Spleen (tissue), 13 donors: ENCODE measurements around the gene KDM1B. TPM values are rescaled to one million over a fixed set of nuclear protein-coding genes. Genes with fewer than 3 reads are reported as not detected.

Experiments used
- DNase-seq: peaks from one replicate; pipeline ENCODE4 v3.0.0-alpha.2; 2020
- H3K27ac ChIP-seq, 8 donors: fragments of 200-600 bp; sonication (generic) in 7 of 8; 1 replicate in 4 of 8; 2 replicates in 4 of 8; pipeline versions ENCODE4 v1.5.0 to v1.8.0; 2016 to 2021; ENCODE audit warnings: inconsistent platforms in 4 of 8, mild to moderate bottlenecking in 4 of 8, moderate library complexity in 1 of 8
- H3K27me3 ChIP-seq, 7 donors: fragments of 200-600 bp; sonication (generic) in 6 of 7; replicated peaks in 1 of 7; 1 replicate in 4 of 7; 2 replicates in 3 of 7; pipeline versions ENCODE4 v1.5.0 to v1.8.0; 2016 to 2021; ENCODE audit warnings: inconsistent platforms in 3 of 7, mild to moderate bottlenecking in 1 of 7
- H3K36me3 ChIP-seq, 6 donors: fragments of 200-600 bp; sonication (generic) in 5 of 6; 1 replicate in 4 of 6; 2 replicates in 2 of 6; pipeline versions ENCODE4 v1.5.0 to v1.8.0; 2016 to 2021; ENCODE audit warnings: inconsistent platforms in 2 of 6
- H3K4me1 ChIP-seq, 6 donors: fragments of 200-600 bp; sonication (generic) in 5 of 6; 1 replicate in 3 of 6; 2 replicates in 3 of 6; pipeline versions ENCODE4 v1.5.0 to v1.8.0; 2016 to 2021; ENCODE audit warnings: inconsistent platforms in 3 of 6
- H3K4me3 ChIP-seq, 8 donors: fragments of 200-600 bp; sonication (generic) in 7 of 8; 1 replicate in 4 of 8; 2 replicates in 4 of 8; pipeline versions ENCODE4 v1.5.0 to v1.8.0; 2016 to 2021; ENCODE audit warnings: inconsistent platforms in 4 of 8, mild to moderate bottlenecking in 4 of 8, moderate library complexity in 2 of 8
- H3K9me3 ChIP-seq, 8 donors: fragments of 200-600 bp; sonication (generic) in 7 of 8; 1 replicate in 4 of 8; 2 replicates in 4 of 8; pipeline versions ENCODE4 v1.5.0 to v1.8.0; 2016 to 2021; ENCODE audit warnings: inconsistent platforms in 4 of 8
- CTCF ChIP-seq, 11 experiments: fragments of 200-600 bp in 7 of 11; fragments of 450-650 bp in 4 of 11; sonication (generic) in 4 of 11; IDR thresholded peaks in 8 of 11; conservative IDR thresholded peaks in 3 of 11; 1 replicate in 7 of 11; 2 replicates in 4 of 11; pipeline versions ENCODE4 v1.4.0 to v1.8.0; 2016 to 2021; ENCODE audit warnings: antibody characterized with exemption in 11 of 11, inconsistent platforms in 4 of 11, mild to moderate bottlenecking in 1 of 11
- POLR2A ChIP-seq, 3 donors: fragments of 450-650 bp; IDR thresholded peaks; one replicate each; pipeline ENCODE4 v1.5.1; 2017; ENCODE audit warnings: antibody characterized with exemption in 3 of 3, mild to moderate bottlenecking in 1 of 3
- POLR2AphosphoS5 ChIP-seq, 3 donors: sonication (generic); formaldehyde crosslinking; IDR thresholded peaks; one replicate each; pipeline ENCODE4 v1.5.1; 2017; ENCODE audit warnings: antibody characterized with exemption in 3 of 3
- WGBS, 5 donors: extraction: QIAGEN DNeasy Blood & Tissue Kit in 3 of 5; methylation state at CpG; one replicate each; pipeline versions ENCODE4 v1.1.5 to v1.1.7; 2013 to 2018; 5-methylcytosine and 5-hydroxymethylcytosine counted together
- intact Hi-C: fragments of 100-400 bp; cut with DNase I; formaldehyde crosslinking; loops from one replicate; pipeline ENCODE4 v1.15.0; 2023; ENCODE audit warnings: low total_unique reads
- long read RNA-seq, 2 donors: transcript quantifications; one replicate each; lab custom pipeline, GENCODE V29; 2026
- polyA plus RNA-seq, 3 donors: library from polyadenylated mRNA; stranded (reverse); fragments of 200-250 nt; gene quantifications; one replicate each; pipeline ENCODE4 v1.2.1, GENCODE V29; 2013
- total RNA-seq, 7 donors: library from RNA; depleted of rRNA in 3 of 7; stranded (reverse); fragments of >200 nt in 3 of 7; fragmentation: NEBNext Ultra II Directional in 4 of 7; extraction: Animal tissue kit (Norgen Biotek cat#: 25700) in 4 of 7; gene quantifications; one replicate each; pipeline versions ENCODE4 v1.1.0 to v1.2.1, GENCODE V29; 2016 to 2021
- donor health status: healthy with polysubstance abuse.
- donor health status: DM: no; HTN: no; CAD: no; lungs with moderate emphysema.
- donor health status: DM: no; HTN: no; CAD: no.
- donor health status: Bipolar disorder and iron deficiency.
- donor health status: healthy.
- donor health status: DM: no; HTN: no; CAD: no.
- donor health status: DM: yes; HTN: yes; CAD: no.

KDM1B gene
- total RNA-seq: 10 to 100 TPM; 18.6 to 27.0 (median 21.8) TPM
- 1 to 10 TPM; 3.6 to 6.8 (median 3.9) TPM for polyA plus RNA-seq
- long read RNA-seq, donor 1, partial matches to known transcripts: 0 of 1 reads
- long read RNA-seq, donor 1, other reads (novel, unspliced or antisense): 0 of 1 reads
- long read RNA-seq, donor 2: 0 reads

- Histone ChIP-seq H3K4me1 (peaks cover 11 to 46% (median 31%) of the 10 kb centered on the region in 6 donors), H3K9me3 (no peaks in the 10 kb centered on the region), H3K36me3 (peaks cover 0 to 10% (median 6%) of the 10 kb centered on the region in 6 donors), H3K27me3 (no peaks in the 10 kb centered on the region), H3K27ac (peak within 1 kb of the TSS; percentile 83 to 98 (median 93)), H3K4me3 (peak within 1 kb of the TSS; percentile 85 to 99 (median 92))
- TF ChIP-seq POLR2AphosphoS5 (IDR thresholded peaks at IDR 0.05): peak; percentile 78 to 93 (median 92)
- TF ChIP-seq CTCF (IDR thresholded peaks at IDR 0.05 in 8 of 11, conservative IDR thresholded peaks at IDR 0.05 in 3 of 11): peak in 6 of 11 experiments; percentile 7 to 57 (median 24)
- peak in 2 of 3 donors; percentile 68 to 76 for TF ChIP-seq POLR2A (IDR thresholded peaks at IDR 0.05)
- WGBS, 5 donors: 0 to 1% (median 0%) methylated on average over 37 to 87 of the region's 87 CpGs
- peak; percentile 100 for DNase-seq
- intact Hi-C loops: no loop called here
Measured at GRCh38 chr6:18155150-18155863, at the start of gene KDM1B. Gene KDM1B, plus strand, starts transcription at chr6:18155422. Its CDS starts 4,474 bp downstream, at chr6:18159896.

- no peak overlapping the region for H3K4me3 ChIP-seq
- no peak for DNase-seq
- 93 to 100% (median 95%) methylated on average over 1 of the region's 1 CpG for WGBS, 5 donors
- no peaks in the 10 kb centered on the region for H3K36me3 ChIP-seq
- peaks cover 3 to 25% (median 21%) of the 10 kb centered on the region in 8 donors for H3K9me3 ChIP-seq
- TF ChIP-seq POLR2AphosphoS5 (IDR thresholded peaks at IDR 0.05) (no peak), POLR2A (IDR thresholded peaks at IDR 0.05) (no peak), CTCF (IDR thresholded peaks at IDR 0.05 in 8 of 11, conservative IDR thresholded peaks at IDR 0.05 in 3 of 11) (no peak)
- intact Hi-C loops: no loop called here
- H3K4me1 ChIP-seq: no peaks in the 10 kb centered on the region
- no peaks in the 10 kb centered on the region for H3K27me3 ChIP-seq
- H3K27ac ChIP-seq: no peak overlapping the region
Measured at GRCh38 chr6:18107061-18107460, 48.2 kb upstream of the KDM1B start.

- Histone ChIP-seq H3K27me3 (no peaks in the 10 kb centered on the region), H3K4me3 (no peak overlapping the region), H3K27ac (no peak overlapping the region), H3K9me3 (peaks cover 3 to 25% (median 21%) of the 10 kb centered on the region in 8 donors), H3K4me1 (no peaks in the 10 kb centered on the region), H3K36me3 (no peaks in the 10 kb centered on the region)
- intact Hi-C loops: loop anchor here (10.0 kb wide), 1 partner anchor 955 kb away; no protein-coding TSS in a partner anchor
- DNase-seq: no peak
- TF ChIP-seq POLR2A (IDR thresholded peaks at IDR 0.05) (no peak), POLR2AphosphoS5 (IDR thresholded peaks at IDR 0.05) (no peak)
Measured at GRCh38 chr6:18110162-18110561, 45.1 kb upstream of the KDM1B start.

DNA sequence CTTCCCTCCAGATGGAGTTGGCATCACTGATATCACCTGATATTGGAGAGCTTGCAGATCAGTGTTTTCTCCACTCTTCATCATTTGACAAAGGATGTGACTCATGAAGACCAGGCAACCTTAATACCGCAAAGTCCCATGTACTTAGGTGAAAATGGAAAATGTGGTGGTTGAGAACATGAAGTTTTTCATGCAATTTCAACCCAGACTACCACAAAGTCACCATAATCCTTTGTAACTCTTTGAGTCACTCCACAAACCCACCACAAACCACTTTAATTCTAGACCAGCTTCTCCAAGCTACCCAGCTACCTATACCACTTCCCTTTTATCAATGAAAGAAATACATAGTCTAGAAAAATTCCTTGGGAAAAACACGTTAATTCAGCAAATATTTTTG, 39.9 kb upstream of the KDM1B start:
- TF ChIP-seq CTCF (IDR thresholded peaks at IDR 0.05 in 8 of 11, conservative IDR thresholded peaks at IDR 0.05 in 3 of 11) (no peak), POLR2AphosphoS5 (IDR thresholded peaks at IDR 0.05) (no peak), POLR2A (IDR thresholded peaks at IDR 0.05) (no peak)
- whole genome bisulfite sequencing, 5 donors: 68 to 76% (median 73%) methylated on average over 2 of the region's 2 CpGs

More for the DNA sequence above, 39.9 kb upstream of the KDM1B start:
- intact Hi-C loops: loop anchor here (10.0 kb wide), 1 partner anchor 961 kb away; no protein-coding TSS in a partner anchor
- no peak for DNase-seq
- no peak overlapping the region for H3K27ac ChIP-seq
- H3K36me3 ChIP-seq: no peaks in the 10 kb centered on the region
- H3K4me3 ChIP-seq: no peak overlapping the region
- H3K27me3 ChIP-seq: no peaks in the 10 kb centered on the region
- H3K4me1 ChIP-seq: no peaks in the 10 kb centered on the region
- H3K9me3 ChIP-seq: peaks cover 0 to 7% (median 0%) of the 10 kb centered on the region in 8 donors
